COLO668 (cell line): ENCODE data around the gene GAK.
A peak's percentile ranks its signal among the peaks of the same experiment; 100 is the strongest.

ENCODE experiments used
- DNase-seq: peaks from one replicate; lab custom pipeline; 2025; ENCODE audit not compliant: unreplicated experiment; lab: John Stamatoyannopoulos, UW

GAK gene

DNA sequence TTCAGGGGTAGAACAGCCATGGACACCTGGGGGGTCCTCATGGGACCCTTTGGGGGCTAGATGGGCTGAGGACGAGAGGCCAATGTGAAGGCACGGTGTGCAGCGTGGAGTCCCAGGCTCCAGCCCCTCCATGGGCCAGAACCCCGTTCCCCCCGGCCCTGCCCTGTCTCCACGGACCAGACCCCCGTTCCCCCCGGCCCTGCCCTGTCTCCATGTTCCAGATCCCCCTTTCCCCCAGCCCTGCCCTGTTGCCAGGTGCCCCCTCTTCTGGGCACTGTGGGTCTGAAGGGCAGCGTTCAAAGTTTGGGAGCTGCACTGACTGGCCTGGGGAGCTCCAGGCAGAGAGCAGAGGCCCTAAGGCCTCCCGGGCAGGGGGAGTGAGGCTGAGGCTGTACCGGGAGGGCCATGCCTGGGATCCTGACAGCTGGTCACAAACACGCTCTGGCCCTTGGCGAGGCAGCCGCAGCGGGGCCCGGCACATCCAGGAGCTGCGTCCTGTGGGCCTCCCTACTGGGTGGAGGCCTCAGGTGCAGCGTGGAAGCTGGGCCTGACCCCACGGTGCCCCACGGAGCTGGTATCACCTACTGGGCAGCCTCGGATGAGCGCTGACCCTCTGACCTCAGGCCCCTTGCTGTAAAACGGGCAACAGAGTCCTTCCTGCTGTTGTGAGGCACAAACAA, 32.4 kb upstream of the GAK start:
- DNase-seq: no peak

DNA sequence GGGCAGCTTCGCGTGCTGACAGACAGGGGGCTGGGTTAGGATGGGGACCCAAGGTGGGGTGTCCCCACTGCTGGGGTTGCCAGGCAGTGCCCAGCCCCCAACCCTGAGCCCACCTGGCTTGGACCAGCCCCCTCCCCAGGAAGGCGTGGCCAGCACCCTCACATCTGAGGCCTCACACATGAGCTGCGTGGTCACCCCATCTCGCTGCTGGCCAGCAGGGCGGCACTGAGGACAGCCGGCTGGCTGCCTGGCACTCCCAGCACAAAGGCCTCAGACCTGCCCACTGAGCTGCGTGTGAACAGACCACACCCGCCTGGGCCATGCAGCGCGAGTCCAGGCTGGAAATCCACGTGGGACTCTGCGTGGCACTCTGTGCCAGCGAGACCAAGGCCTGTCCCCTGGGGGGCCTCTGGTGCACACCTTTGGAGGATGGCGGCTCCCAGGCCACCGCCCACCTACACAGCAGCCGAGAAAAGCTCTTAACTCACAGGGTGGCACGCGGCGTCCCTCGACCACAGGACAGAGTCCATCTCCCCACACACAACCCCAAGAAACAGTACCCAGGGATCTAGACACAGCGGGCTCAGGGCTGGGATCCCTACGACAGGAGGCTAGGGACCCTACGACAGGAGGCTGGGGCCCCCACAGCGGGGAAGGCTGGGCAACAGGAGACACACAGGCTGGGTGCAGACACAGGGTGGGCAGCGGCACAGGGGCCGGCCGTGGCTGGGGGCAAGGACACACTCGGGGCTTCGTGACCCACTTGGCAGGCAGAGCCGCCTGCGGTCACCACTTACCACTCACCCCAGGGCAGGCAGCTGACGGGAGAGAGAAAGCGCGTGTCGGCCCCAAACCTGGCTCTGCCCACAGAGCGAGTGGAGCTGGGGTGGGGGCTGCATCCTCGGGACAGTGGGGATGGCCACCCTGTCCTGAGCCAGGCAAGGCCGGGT, 31.4 kb upstream of the GAK start:
- peak; percentile 39 for DNase-seq

GRCh38 chr4:962231-963208, 30.4 kb upstream of the GAK start:
- peak; percentile 93 for DNase-seq

- peak; percentile 61 for DNase-seq
Measured at GRCh38 chr4:961351-962230, 29.5 kb upstream of the GAK start.

- no peak for DNase-seq
Measured at GRCh38 chr4:960636-961350, 28.7 kb upstream of the GAK start.

GRCh38 chr4:960140-960635, 28.1 kb upstream of the GAK start:
- no peak for DNase-seq

DNA sequence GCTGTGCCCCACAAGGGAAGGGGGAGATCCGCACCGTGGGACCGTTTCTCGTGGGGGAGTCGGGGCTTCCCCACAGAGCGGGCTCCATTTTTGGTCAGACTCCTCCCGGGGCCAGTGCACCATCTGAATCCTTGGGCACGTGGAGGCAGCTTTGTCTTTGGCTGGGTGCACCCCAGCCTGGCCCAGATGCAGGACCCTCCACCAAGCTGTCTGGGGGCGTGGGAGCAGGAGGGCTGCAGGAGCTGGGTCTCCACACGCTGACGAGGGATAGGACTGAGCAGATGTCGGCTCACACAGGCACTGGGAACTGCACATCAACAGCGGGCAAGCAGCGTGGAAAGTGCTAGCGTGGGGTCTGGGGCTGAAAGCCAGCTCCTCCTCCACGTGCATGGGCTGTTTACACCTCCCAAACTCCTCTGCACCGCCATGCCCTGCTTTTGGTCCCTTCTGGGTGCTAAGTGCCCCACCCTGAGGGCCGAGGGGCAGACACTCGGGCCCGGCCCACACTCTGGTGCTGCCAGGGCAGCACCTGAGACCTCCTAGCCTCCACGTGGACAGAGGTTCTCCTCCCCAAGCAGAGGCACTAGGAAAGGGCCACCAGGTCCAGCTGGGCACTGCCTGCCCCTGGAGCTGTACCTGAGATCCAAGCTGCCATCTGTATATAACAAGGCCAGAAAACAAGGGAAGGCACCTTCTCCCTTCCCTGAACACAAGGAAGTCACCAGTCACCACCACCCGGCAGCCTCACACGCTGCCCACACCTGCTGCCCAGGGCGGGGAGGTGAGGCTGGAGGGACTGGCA, 27.4 kb upstream of the GAK start:
- no peak for DNase-seq

DNA sequence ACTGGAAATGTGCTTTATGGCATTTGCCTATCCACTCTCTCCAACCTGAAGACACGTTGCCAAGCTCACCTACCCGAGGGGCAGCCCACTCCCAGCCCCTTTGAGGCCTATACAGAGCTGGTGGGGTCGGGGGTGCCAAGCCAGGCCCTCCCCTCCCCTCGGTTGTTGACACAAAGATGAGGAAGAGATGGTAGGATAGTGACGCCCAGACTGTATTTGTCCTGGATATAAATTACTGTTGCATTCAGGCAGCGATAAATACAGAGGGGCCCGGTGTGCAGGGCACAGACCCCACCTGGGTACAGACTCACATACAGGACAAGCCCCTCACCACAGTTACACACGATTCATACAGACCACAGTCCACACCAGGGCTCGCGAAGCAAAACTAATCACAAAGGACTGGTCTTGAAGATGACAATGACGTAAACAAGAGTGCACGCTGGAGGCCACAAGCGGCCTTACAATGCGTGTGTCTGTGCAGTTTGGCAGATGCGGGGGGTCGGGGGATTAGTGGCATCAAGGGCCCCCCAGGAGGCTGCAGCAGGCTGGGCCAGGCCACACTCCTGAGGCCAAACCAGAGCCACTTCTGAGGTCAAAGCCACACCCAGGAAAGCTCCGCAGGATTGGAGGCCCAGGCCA, 26.7 kb upstream of the GAK start:
- DNase-seq: no peak

DNA sequence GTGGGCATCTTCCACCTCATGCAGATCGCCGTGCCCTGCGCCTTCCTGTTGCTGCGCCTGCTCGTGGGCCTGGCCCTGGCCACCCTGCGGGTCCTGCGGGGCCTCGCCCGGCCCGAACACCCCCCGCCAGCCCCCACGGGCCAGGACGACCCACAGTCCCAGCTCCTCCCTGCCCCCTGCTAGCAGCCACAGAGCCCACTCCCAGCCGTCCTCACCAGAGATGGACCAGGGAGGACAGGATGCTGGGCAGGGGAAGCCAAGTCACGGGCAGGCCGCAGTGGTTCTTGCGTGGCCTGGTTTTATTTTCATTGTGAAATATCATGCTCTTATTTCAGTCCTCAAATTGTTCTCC, 26.2 kb upstream of the GAK start:
- no peak for DNase-seq

GRCh38 chr4:957581-958313, 25.6 kb upstream of the GAK start:
- DNase-seq: no peak

- no peak for DNase-seq
Measured at GRCh38 chr4:957231-957580, 25.1 kb upstream of the GAK start.

DNA sequence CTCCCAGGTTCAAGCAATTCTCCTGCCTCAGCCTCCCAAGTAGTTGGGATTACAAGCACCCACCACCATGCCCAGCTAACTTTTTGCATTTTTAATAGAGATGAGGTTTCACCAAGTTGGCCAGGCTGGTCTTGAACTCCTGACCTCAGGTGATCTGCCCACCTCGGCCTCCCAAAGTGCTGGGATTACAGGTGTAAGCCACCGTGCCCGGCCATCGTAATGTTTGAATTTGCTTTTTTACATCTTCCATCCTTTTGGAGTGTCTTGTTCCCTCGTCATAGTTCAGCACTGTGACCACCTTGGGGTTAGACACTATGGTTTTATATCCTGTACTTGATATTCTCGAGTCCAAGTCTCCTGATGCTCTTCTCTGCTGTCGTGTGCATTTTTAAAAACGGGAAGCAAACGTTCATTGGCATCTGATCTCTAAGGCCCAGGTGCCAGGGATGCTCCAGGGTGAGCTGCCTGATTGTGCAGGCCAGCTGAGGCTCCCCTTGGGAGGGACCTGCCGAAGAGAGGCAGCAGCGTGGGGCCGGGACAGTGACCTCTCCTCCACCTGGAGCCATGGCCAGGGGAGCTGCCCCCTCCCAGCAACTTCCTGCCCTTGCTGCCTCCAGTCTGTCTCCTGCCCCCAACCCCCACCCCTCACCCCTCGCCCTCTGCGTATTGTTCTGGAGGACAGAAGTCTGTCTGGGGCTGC, 24.6 kb upstream of the GAK start:
- no peak for DNase-seq

DNA sequence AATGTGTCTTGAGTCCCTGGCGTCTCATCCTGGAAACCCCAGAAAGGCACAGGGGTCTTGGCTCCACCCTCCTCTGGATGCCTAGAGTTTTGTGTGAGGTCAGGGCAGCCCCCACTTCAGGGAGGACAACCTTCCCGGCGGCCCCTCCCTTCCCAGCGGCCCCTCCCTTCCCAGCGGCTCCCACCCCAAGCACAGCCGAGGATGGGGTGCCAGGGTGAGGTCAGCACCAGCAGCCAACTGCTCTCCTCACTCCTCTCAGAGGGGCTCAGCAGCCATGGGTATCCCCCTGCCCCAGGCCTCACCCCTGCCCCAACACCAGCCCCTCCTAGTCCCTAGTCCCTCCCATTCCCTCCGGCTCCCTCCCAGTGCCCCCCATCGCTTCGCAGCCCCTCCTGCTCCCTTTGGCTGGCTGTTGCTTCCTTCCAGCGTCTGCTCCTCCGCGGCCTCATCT, 23.8 kb upstream of the GAK start:
- no peak for DNase-seq

GRCh38 chr4:955161-955921, 23.2 kb upstream of the GAK start:
- no peak for DNase-seq

GRCh38 chr4:954211-955020, 22.3 kb upstream of the GAK start:
- no peak for DNase-seq
